Activated CD4-positive, alpha-beta T cell treated with anti-CD3 and anti-CD28 coated beads, Interleukin-2, Interleukin-6, amounts not matched to agents 100 ng/mL and 50 ng/mL, durations not matched to agents 16 hours and 8 hours (primary cell): ENCODE measurements around the gene MYL12A.
"Not testable (repeated sequence)": the region's sequence is repeated elsewhere in the genome, so short reads cannot be mapped to it uniquely, and the experiment has no call there.

Experiments used
- DNase-seq: peaks from one replicate; pipeline ENCODE4 v3.0.0-alpha.2; 2020

Gene MYL12A

DNA sequence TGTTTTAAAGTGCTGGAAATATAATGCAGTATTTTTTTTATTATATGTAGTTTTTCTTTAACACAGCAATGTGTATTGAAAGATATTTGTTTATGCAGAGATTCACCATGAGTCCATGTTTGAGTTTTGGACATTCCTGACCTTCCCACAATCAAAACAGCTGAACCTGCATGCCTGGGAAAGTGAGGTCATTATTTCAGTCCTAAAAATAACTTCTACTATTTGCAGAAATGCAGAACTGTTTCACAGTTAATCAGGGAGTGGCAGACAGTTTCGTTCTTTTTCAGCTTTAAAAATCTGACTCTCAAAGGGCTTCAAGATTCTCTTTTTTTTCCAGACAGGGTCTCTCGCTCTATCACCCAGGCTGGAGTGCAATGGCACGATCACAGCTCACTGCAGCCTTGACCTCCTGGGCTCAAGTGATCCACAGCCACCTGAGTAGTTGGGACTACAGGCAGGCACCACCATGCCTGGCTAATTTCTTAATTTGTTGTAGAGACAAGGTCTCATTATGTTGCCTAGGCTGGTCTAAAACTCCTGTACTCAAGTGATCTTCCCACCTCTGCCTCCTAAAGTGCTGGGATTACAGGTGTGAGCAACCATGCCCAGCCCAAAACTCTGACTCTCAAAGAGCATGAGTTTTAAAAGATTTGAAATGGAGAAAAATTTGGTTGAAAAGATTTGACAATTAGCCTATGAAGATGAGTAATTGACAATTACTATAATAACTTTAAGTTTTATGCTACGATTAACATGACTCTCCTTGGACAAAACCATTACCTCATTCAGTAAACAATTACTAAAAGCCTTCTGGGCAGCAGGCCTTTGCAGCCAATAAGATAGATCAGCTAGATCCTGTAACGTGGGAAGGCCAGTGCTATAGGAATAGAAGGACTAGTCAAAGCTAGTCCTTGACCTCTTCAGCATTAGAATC is 9.4 kb downstream of the MYL12A start:
- no peak for DNase-seq

DNA sequence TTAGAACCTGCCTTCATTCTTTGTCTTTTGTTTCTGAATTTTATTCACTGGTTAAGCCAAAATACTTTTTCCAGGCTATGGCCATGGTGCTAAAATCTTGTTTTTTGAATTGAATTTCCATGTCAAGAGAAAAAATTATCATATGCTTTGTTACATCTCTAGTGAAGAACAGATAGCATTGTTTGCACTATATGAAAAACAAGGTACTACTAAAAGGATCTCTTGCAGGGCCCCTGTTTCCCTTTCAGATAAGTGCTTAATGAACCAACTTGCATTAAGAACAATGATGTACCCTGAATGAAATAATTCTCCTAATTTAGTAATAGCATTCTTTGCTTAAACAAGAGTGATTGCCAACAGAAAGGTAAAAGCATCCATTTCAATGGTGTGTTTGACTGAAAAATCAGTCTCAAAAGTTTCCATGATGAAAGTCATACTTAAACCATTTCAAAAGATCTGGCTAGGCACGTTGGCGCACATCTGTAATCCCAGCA is 10.1 kb downstream of the MYL12A start:
- no peak for DNase-seq

DNA sequence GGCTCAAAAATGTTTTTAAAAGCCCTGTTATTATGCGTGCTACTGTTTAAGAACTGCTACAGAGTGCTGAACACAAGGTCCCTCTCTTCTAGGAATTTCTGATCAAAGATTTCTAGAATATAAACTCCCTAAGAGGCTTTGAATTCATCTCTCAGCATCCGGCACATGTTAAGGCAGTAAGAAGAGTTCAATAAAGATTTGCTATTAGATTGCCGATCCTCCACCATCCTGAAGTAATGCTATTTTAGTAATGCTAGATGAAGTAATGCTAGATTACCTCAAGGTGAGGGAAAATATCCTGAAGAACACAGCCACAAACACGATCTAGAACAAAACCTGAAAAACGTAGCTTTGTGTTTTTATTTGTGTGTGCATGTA is 13.4 kb downstream of the MYL12A start:
- no peak for DNase-seq

DNA sequence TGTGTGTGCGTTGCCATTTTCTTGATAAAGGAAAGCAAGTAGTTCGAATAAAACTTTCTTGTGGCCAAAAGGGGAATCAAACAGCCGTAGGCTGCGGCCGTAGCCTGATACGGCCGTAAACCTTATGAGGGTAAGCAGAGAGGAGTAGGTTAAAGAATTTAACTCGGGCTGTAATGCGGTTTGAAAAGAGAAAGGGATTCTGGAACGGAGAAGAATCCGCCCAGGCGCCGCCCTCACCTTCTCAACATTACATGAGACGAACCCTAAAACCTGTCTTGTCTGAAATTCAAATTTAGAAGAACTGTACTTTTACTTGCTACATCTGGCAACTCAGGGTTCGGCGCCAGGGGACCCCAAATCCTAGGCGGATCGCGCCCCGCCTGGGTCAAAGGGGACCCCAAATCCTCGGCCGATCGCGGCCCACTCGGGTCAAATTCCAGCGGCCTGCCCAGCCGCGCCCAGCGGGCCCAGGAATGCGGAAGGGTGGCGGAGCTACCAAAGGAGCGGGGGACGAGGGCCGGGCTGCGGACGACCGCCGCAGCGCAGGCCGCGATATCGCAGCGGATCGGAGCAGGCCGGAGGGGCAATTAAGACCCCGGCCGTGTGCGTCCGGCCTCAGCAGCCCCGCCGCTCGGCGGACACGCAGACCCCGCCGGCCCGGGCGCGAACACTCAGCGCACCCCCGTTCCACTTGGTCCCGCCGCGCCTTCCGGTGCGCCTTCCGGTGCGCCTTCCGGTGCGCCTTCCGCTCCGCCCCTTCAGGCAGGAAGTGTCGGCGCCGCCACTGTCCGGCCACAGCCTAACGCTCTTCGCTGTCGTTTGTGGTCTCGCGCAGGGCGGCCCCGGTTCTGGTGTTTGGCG is 14.0 kb downstream of the MYL12A start, which contains the start of gene MYL12B:
MYL12B (plus strand) TSS at position 761 of the 861 bp plus-strand sequence. CDS start 10,766 bp downstream, outside the sequence.
- DNase-seq = peak; percentile 87

GRCh38 chr18:3262234-3263131 is 14.9 kb downstream of the MYL12A start:
- DNase-seq = peak; percentile 40

- DNase-seq = no peak
Observed at GRCh38 chr18:3263132-3263700, 15.6 kb downstream of the MYL12A start.

DNA sequence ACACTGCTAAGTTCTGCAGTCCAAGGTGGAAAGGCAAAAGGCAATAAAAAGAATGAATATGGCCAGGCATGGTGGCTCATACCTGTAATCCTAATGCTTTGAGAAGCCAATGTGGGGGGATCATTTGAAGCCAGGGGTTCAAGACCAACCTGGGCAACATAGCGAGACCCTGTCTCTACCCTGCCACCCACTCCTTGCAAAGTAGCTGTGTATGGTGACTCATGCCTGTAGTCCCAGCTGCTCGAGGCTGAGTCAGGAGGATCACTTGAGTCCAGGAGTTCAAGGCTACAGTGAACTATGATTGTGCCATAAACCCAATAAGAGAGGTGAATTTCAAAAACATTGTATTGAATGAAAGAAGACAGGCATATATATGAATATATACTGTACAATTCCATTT is 16.8 kb downstream of the MYL12A start:
- peak; percentile 41 for DNase-seq

- no peak for DNase-seq
Observed at GRCh38 chr18:3265564-3266033, 18.0 kb downstream of the MYL12A start.

- DNase-seq = no peak
Observed at GRCh38 chr18:3266062-3266608, 18.5 kb downstream of the MYL12A start.

- no peak for DNase-seq
Observed at GRCh38 chr18:3268306-3268705, 20.7 kb downstream of the MYL12A start.

GRCh38 chr18:3269241-3269913 is 21.8 kb downstream of the MYL12A start:
- no peak for DNase-seq

GRCh38 chr18:3269914-3270299 is 22.3 kb downstream of the MYL12A start:
- DNase-seq = no peak

GRCh38 chr18:3273042-3273441 is 25.4 kb downstream of the MYL12A start:
- no peak for DNase-seq

GRCh38 chr18:3277643-3278213 is 30.1 kb downstream of the MYL12A start:
- not testable (repeated sequence) for DNase-seq

DNA sequence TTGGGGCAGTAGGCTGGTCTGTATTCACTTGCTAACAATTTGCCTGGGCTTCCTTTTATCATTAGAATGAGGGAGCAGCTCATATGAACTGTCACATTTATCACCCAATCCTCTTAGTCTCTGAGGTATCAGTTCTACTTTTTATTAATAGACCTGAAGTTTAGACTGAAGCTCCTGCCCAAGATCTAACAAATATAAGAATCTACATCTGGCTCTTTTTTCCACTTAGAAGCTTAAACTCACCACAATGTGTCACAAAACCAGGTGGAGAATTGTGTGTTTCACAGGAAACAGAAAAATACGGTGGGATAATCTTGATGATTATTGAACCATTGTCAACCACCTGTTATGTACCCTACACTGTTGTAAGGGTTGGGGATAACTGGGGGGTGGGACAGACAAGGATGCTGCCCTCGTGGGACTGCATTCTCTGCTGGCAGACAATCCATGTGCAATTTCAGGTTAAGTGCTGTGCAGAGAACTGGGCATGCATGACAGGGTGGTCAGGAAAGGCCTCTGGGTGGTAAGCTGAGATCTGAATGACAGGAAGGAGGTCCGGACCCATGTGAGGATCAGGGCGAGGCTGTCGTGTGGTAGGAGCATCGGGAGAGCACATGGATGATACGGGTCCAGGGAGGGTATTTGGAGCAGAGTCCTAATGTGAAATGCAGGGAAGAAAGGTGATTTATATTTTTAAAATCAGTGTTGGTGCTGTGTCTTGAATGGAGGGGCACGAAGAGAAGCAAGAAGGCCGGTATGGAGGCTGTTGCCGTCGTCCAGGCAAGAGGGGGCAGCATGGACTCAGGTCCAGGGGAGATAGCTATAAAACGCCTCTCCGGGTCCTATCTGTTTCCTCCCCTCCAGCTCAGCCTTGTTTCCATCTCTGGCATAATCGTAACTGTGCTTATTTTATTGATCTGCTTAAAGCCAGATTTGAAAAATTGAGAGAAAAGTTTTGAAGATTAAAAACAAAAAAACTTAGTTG is 31.9 kb downstream of the MYL12A start:
- DNase-seq = no peak

DNA sequence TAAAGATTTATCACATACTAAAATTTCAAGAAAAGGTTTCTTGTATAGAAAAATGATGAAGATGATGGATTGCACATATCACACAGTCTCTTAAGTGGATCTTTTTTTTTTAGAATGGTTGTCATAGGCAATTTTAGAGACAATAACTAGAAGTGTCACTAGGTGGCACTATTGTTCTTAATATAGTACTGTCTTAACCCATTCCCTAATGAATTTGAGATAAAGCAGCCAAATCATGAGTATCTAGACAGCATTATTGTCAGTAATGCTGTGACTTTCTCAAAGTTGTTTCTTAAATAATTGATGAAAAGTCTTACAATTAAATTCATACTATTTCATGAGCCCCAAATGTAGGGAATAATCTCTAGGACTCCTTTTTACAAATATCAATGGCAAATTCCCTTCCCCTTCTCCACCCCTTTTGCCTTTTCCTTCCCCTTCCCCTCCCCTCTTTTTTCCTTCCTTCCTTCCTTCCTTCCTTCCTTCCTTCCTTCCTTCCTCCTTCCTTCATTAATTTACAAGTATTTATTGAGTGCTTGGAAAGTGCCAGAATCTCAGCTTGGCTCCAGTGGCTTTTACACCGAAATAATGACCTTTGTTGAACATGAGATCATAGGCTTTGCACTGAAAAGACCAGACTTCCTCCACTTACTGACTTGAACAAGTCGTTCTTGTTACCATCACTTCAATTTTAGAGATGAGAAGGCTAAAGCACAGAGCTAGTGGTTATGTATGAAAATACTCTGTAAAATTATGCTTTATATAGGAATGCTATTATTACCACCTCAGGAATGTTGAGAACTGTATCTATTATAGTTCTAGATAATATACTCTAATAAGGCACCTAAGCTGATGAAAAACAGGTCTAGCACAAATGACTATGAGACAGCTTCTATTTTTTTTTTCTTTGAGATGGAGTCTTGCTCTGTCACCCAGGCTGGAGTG is 34.1 kb downstream of the MYL12A start:
- DNase-seq = peak; percentile 74

DNA sequence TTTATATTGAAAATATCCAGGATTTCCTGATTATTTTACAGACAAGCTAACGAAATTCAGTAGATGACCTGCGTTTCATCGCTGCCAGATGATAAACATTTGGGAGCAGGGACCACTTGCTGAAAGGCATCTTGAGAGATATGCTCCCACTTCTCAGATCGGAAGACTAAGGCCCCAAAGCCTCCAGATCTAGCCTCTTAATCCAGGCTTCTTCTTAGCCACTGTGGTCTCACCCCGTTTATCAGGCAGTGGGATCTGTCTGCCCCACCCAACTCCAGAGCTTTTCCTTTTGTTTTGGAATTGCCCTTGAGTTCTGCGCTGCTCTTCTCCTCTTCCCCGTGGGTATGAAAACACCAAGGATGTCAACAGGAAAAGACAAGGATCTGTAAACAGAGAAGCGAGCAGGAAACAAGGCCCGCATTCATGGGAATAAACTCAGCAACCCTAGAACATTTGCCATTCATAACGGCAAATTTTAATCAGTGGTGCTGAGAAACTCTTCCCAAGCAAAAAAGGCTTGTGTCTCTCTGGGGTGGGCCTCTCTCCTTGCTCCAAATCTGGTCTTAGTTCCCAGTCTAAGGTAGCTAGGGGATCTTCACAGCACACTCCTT is 35.8 kb downstream of the MYL12A start:
- DNase-seq = no peak

DNA sequence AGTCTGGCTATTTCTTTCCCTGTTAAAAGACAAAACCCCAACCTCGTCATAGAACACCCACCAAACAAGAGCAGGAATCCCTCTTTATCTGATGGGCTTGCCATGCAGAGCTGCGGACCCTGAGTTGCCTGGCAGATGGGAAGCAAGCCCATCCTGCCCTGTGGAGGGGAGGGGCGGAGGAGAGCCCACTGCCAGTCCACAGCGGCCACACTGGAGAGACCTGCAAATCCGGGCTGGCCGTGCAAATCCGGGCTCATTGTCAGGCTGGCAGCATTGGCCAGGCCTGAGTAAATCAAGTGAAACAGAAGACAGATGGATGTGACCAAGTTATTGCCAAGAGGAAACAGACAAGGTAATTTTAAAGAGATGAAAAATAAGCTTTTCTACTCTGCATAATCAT is 36.3 kb downstream of the MYL12A start:
- no peak for DNase-seq
